GM18907 (cell line): Measurements from ENCODE around the gene SUGCT.
A peak's percentile ranks its signal among the peaks of the same experiment; 100 is the strongest.
"Not testable (repeated sequence)": the region's sequence is repeated elsewhere in the genome, so short reads cannot be mapped to it uniquely, and the experiment has no call there.

ENCODE experiments used
- ATAC-seq: cut with Tn5 transposase; IDR thresholded peaks from one replicate; pipeline ENCODE4 v1.9.1; 2021; ENCODE audit warnings: mild to moderate bottlenecking, moderate library complexity; ENCODE audit not compliant: unreplicated experiment

Gene SUGCT

GRCh38 chr7:40244226-40244625, 109.4 kb downstream of the SUGCT start:
- no peak for ATAC-seq

GRCh38 chr7:40248681-40249080, 113.9 kb downstream of the SUGCT start:
- no peak for ATAC-seq

- ATAC-seq, result not testable (repeated sequence)
Measured at GRCh38 chr7:40253444-40253843, 118.6 kb downstream of the SUGCT start.

- no peak for ATAC-seq
Measured at GRCh38 chr7:40263752-40264390, 129.1 kb downstream of the SUGCT start.

GRCh38 chr7:40267583-40267982, 132.8 kb downstream of the SUGCT start:
- no peak for ATAC-seq

- ATAC-seq, result not testable (repeated sequence)
Measured at GRCh38 chr7:40268810-40269209, 134.0 kb downstream of the SUGCT start.

DNA sequence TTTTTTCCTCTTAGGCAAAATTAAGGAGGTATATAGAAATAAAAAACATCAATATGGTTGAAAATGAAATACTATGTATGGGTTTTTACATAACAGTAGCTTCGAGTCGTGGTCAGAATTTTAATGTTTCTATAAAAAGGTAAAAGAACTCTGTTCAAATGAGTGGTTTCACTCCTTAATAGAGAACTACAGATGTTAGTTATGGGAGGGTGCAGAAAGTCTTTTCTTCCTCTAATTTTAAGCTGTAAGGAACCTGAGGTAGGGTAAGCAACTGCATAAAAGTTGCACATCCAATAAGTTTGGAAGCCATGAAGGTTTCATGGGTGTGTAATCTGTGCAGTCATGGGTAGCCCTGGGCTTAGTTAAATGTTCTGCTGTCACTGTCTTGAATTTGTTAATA, 141.3 kb downstream of the SUGCT start:
- no peak for ATAC-seq

DNA sequence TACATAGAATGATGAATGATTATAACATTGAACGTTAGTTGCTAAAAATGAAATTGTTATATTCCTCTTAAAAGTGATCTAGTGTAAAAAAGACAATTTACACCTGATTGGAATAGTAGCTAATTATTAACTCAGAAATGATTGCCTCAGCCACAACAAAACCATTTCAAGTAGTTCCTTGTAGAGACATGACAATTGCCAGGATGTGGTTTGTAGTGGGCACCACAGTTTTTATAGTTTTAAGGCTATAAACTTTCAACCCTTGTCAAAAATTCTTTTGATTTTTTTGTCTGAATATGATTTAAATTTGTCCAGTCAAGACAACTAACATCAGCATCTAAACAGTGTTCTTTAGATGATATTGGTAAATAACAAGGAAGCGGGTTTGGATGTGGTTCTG, 145.2 kb downstream of the SUGCT start:
- ATAC-seq, result peak; percentile 70

DNA sequence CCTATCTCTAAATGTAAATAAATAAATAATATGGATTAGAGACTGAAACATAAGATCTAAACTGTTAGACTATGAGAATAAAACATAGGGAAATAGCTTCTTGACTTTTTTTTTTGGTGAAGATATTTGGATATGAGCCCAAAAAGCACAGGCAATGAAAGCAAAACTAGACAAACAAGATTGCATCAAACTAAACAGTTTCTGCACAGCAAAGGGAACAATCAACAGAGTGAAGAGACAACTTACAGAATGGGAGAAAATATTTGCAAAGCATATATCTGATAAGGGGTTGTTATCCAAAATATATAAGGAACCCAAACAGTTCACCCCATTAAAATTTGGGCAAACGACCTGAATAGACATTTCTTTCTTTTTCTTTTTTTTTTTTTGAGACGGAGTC, 148.1 kb downstream of the SUGCT start:
- ATAC-seq, result no peak

DNA sequence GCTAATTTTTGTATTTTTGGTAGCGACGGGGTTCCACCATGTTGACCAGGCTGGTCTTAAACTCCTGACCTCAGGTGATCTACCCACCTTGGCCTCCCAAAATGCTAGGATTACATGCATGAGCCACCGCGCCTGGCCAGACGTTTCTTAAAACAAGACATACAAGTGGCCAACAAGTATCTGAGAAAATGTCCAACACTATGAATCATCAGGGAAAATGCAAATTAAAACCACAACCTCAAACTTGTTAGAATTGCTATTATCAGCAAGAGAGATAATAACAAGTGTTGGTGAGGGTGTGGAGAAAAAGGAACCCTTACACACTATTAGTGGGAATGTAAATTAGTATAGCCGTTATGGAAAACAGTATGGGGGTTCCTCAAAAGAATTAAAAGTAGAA, 148.6 kb downstream of the SUGCT start:
- ATAC-seq, result no peak

GRCh38 chr7:40288827-40289226, 154.0 kb downstream of the SUGCT start:
- peak; percentile 82 for ATAC-seq

- ATAC-seq, result no peak
Measured at GRCh38 chr7:40297741-40298311, 163.0 kb downstream of the SUGCT start.

DNA sequence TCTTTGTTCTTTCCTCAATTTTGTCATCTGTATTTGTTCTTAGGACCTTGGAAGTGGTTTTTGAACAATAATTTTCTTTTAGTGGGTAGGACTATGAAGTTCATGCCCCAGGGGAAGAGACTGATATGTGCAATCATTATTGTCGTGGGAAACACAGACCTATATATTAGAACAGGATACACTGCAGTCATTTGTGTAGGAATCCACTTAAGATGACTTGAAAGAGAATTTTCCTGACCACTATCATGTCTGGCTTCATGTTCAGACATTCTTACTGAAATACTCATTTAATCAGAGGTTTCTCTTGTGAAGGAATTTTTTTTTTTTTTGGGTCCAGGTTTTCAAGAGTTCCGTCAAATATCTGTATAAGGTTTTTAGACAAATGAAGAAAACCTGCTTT, 163.6 kb downstream of the SUGCT start:
- ATAC-seq, result no peak

GRCh38 chr7:40299097-40299496, 164.3 kb downstream of the SUGCT start:
- ATAC-seq, result peak; percentile 83

GRCh38 chr7:40300146-40300670, 165.4 kb downstream of the SUGCT start:
- ATAC-seq, result no peak

DNA sequence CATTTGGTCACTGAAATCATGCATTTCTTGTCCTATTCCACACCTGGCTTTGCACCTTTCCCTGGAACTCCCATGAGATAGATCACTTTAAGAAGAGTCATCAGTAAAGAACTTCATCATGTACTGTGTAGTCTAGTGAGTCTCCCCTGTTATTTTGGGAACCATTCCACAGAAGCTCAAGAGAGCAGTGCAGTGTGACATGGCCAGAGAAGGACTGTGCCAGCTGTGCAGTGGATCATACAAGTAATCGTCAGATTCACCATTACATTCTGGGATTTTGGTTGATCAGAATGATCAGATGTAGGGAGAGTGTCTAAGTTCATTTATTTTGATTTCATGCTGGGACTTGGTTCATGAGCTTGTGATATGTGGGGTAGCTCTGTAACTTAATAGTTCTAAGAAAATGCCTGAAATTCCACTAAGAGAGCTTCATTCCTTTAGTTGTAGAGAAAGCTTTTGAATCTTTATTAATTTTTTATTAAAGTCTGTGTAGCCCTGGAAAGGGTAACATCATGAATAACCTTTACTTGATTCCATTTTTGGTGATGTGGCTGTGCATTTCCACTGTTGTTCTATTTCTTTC, 166.8 kb downstream of the SUGCT start:
- ATAC-seq, result no peak

GRCh38 chr7:40303996-40304395, 169.2 kb downstream of the SUGCT start:
- ATAC-seq, result no peak

DNA sequence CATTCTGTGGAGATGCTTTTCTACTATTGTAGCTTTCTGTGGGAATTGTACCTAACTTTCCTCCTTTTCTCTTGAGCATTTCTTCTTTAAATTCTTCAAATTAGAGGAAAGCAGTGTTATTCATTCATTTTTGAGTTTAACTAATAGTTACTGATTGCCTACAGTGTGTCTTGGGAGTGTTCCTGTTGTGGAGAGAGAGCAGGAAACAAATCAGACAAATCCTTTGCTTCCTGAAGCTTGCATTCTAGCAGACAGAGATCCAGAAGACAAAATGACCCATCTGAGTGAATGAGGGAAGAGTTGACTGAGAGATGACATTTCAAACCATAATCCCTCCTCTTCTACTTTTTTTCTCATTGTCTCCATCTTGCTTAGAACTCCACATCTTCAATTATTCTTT, 170.4 kb downstream of the SUGCT start:
- ATAC-seq, result no peak

DNA sequence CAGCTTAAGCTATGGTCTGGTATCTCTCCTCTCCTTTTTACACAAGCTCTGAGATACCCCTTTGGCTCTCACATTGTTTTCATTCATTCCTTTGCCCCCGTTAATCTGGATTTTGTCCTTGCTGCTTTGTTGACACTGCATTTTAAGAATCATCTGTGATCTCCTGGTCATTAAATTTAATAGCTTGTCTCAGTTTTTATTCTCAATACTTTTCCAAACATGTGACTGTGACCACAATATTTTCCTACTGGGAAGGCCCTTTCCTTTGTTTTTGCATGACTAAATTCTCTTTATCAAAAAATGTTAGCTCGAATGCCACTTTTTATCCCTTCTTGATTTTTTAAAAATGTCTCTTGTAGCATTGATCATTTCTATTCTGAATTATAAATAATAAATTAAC, 171.2 kb downstream of the SUGCT start:
- ATAC-seq, result no peak

- no peak for ATAC-seq
Measured at GRCh38 chr7:40306596-40306995, 171.8 kb downstream of the SUGCT start.

DNA sequence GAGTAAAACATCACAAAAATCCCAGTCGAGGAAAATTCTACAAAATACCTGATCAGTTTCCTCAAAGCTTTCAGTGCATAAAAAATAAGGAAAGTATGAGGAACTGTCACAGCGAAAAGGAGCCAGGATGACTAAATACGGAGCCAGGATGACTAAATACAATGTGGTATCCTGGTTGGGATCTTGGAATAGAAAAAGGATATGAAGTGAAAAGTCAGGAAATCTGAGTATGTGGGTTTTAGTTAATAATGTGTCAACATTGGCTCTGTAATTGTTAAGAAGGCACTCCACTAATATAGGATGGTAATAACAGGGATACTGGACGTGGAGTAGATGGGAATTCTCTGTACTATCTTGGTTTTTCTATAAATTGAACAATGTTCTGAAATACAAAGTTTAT, 175.5 kb downstream of the SUGCT start:
- ATAC-seq, result no peak

GRCh38 chr7:40311307-40311706, 176.5 kb downstream of the SUGCT start:
- peak; percentile 100 for ATAC-seq
